ENCODE results near the gene TNFRSF19.

TNFRSF19 gene

GRCh38 chr13:23608701-23609413, 38.6 kb downstream of the TNFRSF19 start:
- DNase-seq = no peak

GRCh38 chr13:23609414-23609760, 39.2 kb downstream of the TNFRSF19 start:
- DNase-seq = no peak

DNA sequence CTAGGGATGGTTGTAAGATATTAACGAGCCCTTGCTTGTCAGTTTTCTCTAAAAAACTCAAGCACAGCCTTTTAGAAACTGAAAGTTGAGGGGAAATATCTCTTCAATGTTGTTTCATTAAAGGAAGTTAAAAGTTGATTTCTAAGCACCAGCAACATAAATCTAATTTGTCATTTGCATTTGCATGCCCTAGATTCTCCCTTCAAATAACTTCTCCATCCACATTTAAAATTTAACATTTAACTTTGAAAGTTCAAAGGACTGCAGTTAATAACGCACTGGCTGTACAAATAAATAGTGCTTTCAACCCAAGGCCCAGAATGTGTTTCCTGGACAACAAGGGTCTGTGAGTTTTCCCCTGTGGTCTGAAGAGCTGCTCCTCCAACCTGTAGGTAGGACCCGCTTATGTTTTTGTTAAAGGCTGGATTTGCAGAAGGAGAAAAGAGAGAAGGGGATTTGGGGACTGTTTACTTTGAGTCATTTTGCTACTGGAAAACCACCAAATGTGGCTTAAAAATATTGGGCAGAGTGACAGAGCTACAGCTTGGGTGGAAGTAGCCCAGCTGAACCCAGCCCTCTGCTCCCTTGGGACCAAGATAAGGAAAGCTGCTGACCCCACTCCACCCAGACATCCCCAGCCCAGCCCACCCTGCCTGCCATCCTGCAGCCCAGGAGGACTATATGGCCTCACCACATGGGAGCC, 39.8 kb downstream of the TNFRSF19 start:
- DNase-seq = no peak

DNA sequence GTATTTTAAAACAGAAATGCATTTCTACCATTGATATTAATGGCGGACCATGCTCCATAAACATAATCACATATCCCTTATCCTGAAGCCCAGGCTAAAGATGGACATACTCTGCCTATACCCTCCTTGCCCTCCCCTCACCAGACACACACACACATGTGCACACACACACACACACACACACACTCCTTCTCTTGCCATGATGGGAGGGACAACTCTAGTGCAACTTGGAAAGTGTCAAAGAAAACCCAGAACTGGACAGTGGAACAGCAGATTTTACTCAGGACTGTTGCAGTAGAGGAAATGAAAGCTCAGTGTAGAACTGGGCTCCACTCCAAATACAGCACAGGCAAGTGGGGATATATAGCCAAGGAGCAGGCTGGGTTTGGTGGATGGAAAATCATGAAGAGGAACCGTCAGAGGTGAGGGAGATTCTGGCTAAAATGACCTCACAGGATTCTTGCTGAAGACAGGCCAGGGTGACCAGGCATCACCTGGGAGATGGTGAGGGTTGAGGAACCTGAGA, 40.8 kb downstream of the TNFRSF19 start:
- no peak for DNase-seq

DNA sequence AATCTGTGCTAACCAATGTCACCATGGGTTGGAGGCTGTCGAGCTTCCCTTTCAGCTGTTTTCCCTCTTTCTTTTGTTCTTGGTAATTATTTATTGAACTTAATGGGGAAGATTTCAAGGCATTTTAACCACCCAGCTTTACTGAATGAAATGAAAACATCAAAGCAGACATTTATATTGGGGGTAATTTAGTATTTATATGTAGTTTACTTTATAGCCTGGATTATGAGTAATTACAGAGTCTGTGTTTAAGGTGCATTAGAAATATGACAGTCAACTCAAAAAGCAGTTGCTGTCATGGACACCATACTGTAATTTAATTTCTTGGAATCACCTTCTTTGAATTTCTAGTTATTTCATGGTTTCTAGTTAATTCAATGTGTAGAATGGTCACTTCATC, 42.0 kb downstream of the TNFRSF19 start:
- DNase-seq = no peak

GRCh38 chr13:23612731-23613130, 42.5 kb downstream of the TNFRSF19 start:
- DNase-seq = no peak

DNA sequence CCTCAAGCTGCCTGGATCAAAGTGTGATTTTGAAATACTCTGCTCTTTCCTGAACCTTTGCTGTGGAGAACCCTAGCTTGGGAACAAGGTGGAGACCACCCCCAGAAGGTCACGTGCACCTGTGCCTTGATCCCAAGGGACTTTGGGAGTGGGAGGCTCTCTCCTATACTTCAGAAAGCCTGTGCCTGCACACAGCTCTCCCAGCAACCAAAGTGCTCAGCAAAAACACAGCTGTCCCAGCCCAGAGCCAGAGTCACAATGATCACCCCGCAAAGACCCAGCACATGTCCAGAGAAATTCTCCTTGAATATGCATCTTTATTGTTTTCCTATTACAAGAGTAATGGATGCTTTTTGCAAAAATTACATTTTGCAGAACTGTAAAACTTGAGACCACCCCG, 43.4 kb downstream of the TNFRSF19 start:
- DNase-seq = no peak

DNA sequence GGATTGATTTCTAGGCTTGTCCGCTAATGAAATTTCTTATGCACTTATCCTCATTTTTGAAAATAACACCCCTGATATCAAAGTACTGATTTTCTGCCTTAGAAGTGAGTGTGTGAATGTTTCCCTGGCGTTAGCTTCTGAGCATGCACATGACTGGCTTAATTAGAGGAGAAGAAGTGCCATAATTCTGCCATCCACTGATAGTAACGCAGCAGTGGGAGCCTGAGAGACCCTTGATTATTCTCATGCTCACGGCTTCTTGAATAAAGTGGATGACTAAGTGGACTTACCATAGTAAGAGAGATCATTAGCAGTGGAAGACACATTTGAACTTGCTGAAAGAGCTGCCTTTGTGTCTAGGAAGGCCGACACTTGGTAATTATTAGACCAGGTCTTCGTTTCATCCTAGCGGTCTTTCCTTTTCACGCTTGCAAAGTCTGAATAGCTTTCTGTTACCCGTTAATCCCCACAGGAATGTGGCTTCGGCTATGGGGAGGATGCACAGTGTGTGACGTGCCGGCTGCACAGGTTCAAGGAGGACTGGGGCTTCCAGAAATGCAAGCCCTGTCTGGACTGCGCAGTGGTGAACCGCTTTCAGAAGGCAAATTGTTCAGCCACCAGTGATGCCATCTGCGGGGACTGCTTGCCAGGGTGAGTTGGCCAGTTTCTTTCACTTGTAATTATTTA, 45.3 kb downstream of the TNFRSF19 start:
- DNase-seq = no peak

DNA sequence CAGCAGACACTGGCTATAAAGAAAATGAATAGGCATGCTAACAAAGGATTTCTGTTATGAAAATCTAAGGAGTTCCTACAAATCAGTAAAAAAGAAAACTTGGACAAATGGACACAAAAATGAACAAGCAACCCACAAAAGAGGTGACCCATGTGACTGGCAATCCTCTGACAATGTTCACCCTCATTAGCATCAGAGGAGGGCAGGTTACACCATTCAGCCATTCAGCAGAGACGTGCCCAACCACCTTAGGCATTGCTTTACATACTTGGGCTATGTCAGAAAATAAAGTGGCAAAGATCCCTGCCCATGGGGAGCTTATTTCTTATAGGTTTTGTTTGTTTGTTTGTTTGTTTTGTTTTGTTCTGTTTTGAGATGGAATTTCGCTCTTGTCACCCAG, 46.0 kb downstream of the TNFRSF19 start:
- DNase-seq = no peak

GRCh38 chr13:23617551-23618024, 47.4 kb downstream of the TNFRSF19 start:
- DNase-seq = no peak

GRCh38 chr13:23618341-23618740, 48.1 kb downstream of the TNFRSF19 start:
- no peak for DNase-seq

DNA sequence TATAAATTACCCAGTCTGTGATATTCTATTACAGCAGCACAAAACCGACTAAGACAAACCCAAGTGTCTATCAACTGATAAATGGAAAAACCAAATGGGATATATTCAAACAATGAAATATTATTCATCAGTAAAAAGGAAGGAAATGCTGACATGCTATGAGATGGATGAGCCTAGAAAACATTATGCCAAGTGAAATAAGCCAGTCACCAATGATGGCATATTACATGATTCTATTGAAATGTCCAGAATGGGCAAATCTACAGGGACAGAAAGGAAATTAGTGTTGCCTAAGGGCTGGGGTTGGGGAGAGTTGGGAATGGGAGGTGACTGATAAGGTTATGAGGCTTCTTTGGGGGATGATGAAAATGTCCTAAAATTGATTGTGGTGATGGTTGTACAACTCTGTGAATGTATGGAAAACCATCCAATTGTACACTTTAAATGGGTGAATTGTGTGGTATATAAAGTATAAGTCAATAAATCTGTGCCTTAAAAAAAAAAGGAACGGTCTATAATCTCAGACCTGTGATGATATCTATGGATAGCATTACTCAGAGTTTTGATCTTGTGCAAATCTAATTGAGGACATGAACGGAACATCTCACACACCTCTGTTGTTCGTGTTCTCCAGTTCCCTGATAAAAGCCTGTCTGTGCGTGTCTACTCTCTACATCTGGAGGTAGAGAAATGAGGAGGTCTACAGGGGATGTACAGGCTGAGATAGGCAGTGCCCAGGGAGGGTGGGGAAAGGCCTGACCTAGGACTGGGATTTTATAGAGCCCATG, 49.0 kb downstream of the TNFRSF19 start:
- no peak for DNase-seq

- DNase-seq = no peak
These were observed 50.0 kb downstream of the TNFRSF19 start for GRCh38 chr13:23620211-23620610.

DNA sequence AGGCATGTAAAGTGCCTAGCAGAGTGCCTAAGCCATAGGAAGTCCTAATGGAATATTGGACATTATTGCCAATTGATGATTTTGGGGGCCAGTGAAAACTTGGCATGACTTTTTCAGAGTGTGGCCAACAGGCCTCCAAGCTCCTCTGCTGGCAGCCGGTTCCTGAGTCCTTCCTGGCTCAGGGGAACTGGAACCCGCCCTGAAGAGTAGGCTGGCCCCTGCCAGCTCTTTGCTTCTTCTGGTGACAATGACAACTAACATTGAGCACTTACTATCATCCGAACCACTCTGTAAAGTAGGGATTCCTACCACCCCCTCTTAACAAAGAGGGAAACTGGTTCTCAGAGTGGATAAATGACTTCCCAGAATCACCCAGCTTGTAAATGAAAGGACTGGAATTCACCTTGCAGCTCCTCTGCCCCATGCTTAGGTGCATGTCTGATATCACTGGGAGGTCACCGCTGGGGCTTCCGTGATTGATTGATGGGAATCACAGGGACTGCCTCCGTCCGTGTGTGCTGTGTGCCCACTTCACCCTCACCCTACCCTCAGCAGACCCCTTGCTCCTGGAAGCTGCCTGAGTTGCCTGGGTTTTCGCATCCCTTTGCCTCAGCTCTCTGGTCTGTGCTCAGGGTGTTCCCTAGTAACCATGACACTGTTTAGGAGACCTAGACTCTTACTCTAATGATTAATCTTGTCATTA, 50.6 kb downstream of the TNFRSF19 start:
- DNase-seq = no peak

DNA sequence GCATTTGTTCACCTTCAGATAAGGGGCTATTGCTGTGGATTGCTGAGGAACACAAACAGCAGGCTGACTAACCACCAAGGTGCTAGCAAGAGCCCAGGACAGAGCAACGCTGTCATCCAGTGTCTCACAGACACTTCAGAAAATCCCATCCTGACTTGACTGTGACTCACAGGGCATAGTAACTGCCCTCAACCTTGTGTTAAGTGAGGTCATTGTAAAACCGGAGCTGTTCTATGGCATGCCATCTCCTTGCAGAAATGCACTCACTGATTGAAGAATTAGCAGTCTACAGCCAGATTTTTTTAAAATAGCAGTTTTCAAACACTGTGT, 51.1 kb downstream of the TNFRSF19 start:
- DNase-seq = no peak

DNA sequence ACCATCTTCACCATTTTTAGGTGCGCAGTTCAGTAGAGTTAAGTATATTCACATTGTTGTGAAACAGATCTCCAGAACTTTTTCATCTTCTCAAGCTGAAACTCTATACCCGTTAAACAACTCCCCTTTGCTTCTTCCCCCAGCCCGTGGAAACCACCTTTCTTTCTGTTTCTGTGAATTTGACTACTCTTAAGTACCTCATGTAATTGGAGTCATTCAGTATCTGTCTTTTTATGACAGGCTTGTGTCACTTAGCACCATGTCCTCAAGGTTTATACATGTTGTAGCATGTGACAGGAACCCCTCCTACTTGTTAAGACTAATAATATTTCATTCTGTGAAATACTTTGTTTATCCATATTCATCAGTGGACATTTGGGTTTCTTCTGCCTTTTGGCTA, 52.8 kb downstream of the TNFRSF19 start:
- no peak for DNase-seq

GRCh38 chr13:23623394-23623793, 53.2 kb downstream of the TNFRSF19 start:
- DNase-seq = no peak

DNA sequence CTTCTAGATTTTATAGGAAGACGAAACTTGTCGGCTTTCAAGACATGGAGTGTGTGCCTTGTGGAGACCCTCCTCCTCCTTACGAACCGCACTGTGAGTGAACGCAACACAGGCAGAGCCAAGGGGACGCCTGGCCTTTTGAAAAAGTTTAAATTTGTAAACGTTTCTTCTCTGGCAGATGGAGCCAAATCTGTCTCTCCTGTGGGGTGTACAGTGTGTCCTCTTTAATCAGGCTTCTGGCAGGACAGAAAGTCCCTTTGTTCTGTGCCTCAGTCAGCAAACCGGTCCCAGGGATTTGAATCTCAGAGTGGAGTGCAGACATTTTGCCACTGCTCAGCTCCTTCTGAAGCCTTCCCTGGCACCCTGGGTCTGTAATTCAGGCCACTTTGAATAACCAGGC, 56.5 kb downstream of the TNFRSF19 start:
- no peak for DNase-seq

GRCh38 chr13:23627410-23627809, 57.2 kb downstream of the TNFRSF19 start:
- no peak for DNase-seq

DNA sequence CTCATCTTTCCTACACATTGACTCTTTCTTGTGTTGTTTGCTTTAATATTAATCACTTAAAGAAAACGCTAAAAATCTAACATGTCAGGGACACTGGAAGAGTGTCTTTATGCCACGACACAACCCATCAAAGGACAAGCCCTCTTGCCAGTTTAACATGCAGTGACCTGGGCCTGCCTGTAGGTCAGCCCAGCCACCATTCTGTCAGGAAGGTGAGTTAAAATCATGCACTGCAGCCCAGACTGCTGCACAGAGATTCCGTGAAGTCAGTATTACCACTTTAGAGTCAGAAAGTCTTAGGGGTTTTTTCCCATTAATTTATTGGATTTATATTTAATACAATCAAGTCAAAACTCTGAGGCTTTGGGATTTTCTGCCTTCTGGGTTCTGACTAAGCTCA, 58.0 kb downstream of the TNFRSF19 start:
- DNase-seq = no peak

DNA sequence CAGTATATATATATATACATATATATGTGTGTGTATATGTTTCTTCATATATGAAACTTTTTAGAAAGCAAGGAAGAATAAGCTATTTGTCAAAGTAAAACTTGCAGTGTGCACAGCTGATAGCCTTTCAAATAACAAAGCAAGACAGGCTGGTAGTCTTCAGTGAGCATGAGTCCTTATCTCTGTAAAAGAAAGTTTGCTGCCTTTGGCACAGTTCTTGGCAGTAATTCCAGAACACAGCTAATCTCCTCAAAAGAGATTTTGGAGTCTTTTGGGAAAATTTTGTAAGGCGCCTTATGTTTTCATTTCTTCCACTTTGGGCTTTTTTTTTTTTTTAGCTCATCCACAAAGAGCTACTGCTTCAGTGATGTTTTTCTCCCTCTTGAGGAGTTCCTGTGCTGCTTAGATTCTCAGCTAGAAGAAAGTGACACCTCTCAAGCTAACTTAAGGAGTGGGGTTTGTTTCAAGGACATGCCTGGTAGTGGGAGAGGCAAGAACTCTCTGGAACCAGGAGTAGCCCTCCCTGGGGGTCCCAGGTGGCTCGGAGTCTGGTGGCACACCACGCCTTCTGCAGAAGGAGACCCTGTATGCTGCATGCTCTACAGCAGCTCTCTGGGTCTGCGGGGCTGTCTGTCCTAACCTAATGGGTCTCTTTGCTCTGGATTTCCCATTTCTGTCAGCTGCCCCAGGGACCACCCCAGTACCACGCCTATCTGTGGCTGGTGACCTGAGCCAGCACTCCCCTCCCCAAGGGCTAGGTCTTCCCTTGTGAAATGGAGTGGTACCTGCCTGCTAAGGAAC, 58.8 kb downstream of the TNFRSF19 start:
- DNase-seq = no peak
